Esophagus squamous epithelium (tissue), 5 donors: ENCODE data around the gene ASXL1. TPM values are rescaled to one million over a fixed set of nuclear protein-coding genes. Genes with fewer than 3 reads are reported as not detected.

Experiments
- DNase-seq: peaks from one replicate; lab custom pipeline; 2025; lab: John Stamatoyannopoulos, UW
- H3K27ac ChIP-seq, 4 donors: fragments of 200-600 bp; sonication (generic); one replicate each; pipeline ENCODE4 v1.5.1; 2016 to 2019; ENCODE audit warnings: mild to moderate bottlenecking in 1 of 4
- H3K27me3 ChIP-seq, 4 donors: fragments of 200-600 bp; sonication (generic); 1 replicate in 3 of 4; 2 replicates in 1 of 4; pipeline versions ENCODE4 v1.5.1 to v1.6.0; 2017 to 2021; ENCODE audit warnings: antibody characterized with exemption in 1 of 4
- H3K36me3 ChIP-seq, 3 donors: fragments of 200-600 bp; sonication (generic); one replicate each; pipeline ENCODE4 v1.5.1; 2016 to 2019
- H3K4me1 ChIP-seq, 3 donors: fragments of 200-600 bp; sonication (generic); one replicate each; pipeline ENCODE4 v1.5.1; 2017 to 2019
- H3K4me3 ChIP-seq, 4 donors: fragments of 200-600 bp; sonication (generic); 1 replicate in 3 of 4; 2 replicates in 1 of 4; pipeline ENCODE4 v1.5.1; 2016 to 2019; ENCODE audit warnings: mild to moderate bottlenecking in 2 of 4, moderate library complexity in 1 of 4
- H3K9me3 ChIP-seq, 3 donors: fragments of 200-600 bp; sonication (generic); one replicate each; pipeline ENCODE4 v1.5.1; 2016 to 2019
- CTCF ChIP-seq, 6 experiments: fragments of 450-650 bp in 4 of 6; fragments of 200-600 bp in 2 of 6; sonication (generic) in 2 of 6; IDR thresholded peaks; one replicate each; pipeline ENCODE4 v1.5.1; 2016 to 2019; ENCODE audit warnings: antibody characterized with exemption in 6 of 6, mild to moderate bottlenecking in 4 of 6, moderate library complexity in 4 of 6
- POLR2A ChIP-seq, 4 donors: fragments of 450-650 bp; IDR thresholded peaks; one replicate each; pipeline ENCODE4 v1.6.1; 2017; ENCODE audit warnings: antibody characterized with exemption in 4 of 4, mild to moderate bottlenecking in 4 of 4, moderate library complexity in 3 of 4
- WGBS, 2 donors: methylation state at CpG; one replicate each; pipeline ENCODE4 v1.1.5; 2018; 5-methylcytosine and 5-hydroxymethylcytosine counted together
- intact Hi-C: fragments of 100-400 bp; cut with DNase I; formaldehyde crosslinking; loops from one replicate; pipeline ENCODE4 v1.15.0; 2022
- total RNA-seq, 4 donors: library from RNA; depleted of rRNA; stranded (reverse); fragments of >200 nt; gene quantifications; one replicate each; pipeline ENCODE4 v1.1.0, GENCODE V29; 2016
- donor health status: DM: yes; HTN: yes; CAD: no.

ASXL1 gene
- total RNA-seq, 4 donors from 2014 or later, result 14.3 to 49.2 (median 22.1) TPM

- intact Hi-C loops, result loop anchor here (10.0 kb wide), 1 partner anchor 131 kb away; the partner anchor contains the start of gene ASXL1
- peaks cover 0 to 46% (median 0%) of the 10 kb centered on the region in 4 donors for H3K27me3 ChIP-seq
- TF ChIP-seq POLR2A (IDR thresholded peaks at IDR 0.05), result no peak
- no peak for TF ChIP-seq CTCF (IDR thresholded peaks at IDR 0.05)
- no peak for DNase-seq
- H3K4me1 ChIP-seq, result peaks cover 18 to 45% (median 33%) of the 10 kb centered on the region in 3 donors
- 67 to 100% methylated on average over 1 to 4 of the region's 5 CpGs for WGBS, 2 donors
- peak overlapping the region in 2 of 4 donors; percentile 40 to 87 for H3K27ac ChIP-seq
- no peaks in the 10 kb centered on the region for H3K36me3 ChIP-seq
- no peak overlapping the region for H3K4me3 ChIP-seq
- H3K9me3 ChIP-seq, result no peaks in the 10 kb centered on the region
These were observed 127.8 kb downstream of the ASXL1 start for GRCh38 chr20:32485770-32486478.

- Histone ChIP-seq H3K9me3 (no peaks in the 10 kb centered on the region), H3K4me3 (no peak overlapping the region), H3K4me1 (peaks cover 8 to 30% (median 19%) of the 10 kb centered on the region in 3 donors), H3K27me3 (peaks cover 0 to 37% (median 0%) of the 10 kb centered on the region in 4 donors), H3K27ac (no peak overlapping the region), H3K36me3 (no peaks in the 10 kb centered on the region)
- no peak for DNase-seq
- intact Hi-C loops, result loop anchor here (10.0 kb wide), 1 partner anchor 133 kb away; the partner anchor contains the start of gene ASXL1
- TF ChIP-seq CTCF (IDR thresholded peaks at IDR 0.05) (no peak), POLR2A (IDR thresholded peaks at IDR 0.05) (no peak)
- WGBS, 2 donors, result 57 to 88% methylated on average over 3 of the region's 3 CpGs
These were observed 129.2 kb downstream of the ASXL1 start for GRCh38 chr20:32487381-32487780.

- 92 to 93% methylated on average over 7 of the region's 7 CpGs for WGBS, 2 donors
- intact Hi-C loops, result loop anchor here (10.0 kb wide), 1 partner anchor 133 kb away; the partner anchor contains the start of gene ASXL1
These were observed 130.1 kb downstream of the ASXL1 start for GRCh38 chr20:32488066-32488838.

More at GRCh38 chr20:32488066-32488838, 130.1 kb downstream of the ASXL1 start:
- DNase-seq, result no peak
- Histone ChIP-seq H3K4me3 (no peak overlapping the region), H3K27me3 (peaks cover 0 to 28% (median 0%) of the 10 kb centered on the region in 4 donors), H3K27ac (no peak overlapping the region), H3K36me3 (no peaks in the 10 kb centered on the region), H3K4me1 (peaks cover 6 to 22% (median 11%) of the 10 kb centered on the region in 3 donors), H3K9me3 (no peaks in the 10 kb centered on the region)
- TF ChIP-seq CTCF (IDR thresholded peaks at IDR 0.05), result no peak
- no peak for TF ChIP-seq POLR2A (IDR thresholded peaks at IDR 0.05)

Other genes with a start within 250 kb of the ASXL1 start
- 10 to 100 TPM; 28.5 to 36.3 (median 32.1) TPM for gene TM9SF4, start 248.6 kb upstream of the ASXL1 start, total RNA-seq
- gene PLAGL2, start 150.6 kb upstream of the ASXL1 start, total RNA-seq, result 10 to 100 TPM in 2 of 4 donors, 1 to 10 TPM in 2; 6.2 to 14.0 (median 11.2) TPM
- 10 to 100 TPM; 15.7 to 29.6 (median 18.1) TPM for gene POFUT1, start 150.5 kb upstream of the ASXL1 start, total RNA-seq
- gene KIF3B, start 80.7 kb upstream of the ASXL1 start, total RNA-seq, result 10 to 100 TPM in 2 of 4 donors, 1 to 10 TPM in 2; 8.5 to 14.1 (median 11.4) TPM
- gene NOL4L, start 227.0 kb downstream of the ASXL1 start, total RNA-seq, result 1 to 10 TPM; 1.5 to 5.1 (median 3.0) TPM